ENCODE results near the gene PTCH1.

Gene PTCH1

DNA sequence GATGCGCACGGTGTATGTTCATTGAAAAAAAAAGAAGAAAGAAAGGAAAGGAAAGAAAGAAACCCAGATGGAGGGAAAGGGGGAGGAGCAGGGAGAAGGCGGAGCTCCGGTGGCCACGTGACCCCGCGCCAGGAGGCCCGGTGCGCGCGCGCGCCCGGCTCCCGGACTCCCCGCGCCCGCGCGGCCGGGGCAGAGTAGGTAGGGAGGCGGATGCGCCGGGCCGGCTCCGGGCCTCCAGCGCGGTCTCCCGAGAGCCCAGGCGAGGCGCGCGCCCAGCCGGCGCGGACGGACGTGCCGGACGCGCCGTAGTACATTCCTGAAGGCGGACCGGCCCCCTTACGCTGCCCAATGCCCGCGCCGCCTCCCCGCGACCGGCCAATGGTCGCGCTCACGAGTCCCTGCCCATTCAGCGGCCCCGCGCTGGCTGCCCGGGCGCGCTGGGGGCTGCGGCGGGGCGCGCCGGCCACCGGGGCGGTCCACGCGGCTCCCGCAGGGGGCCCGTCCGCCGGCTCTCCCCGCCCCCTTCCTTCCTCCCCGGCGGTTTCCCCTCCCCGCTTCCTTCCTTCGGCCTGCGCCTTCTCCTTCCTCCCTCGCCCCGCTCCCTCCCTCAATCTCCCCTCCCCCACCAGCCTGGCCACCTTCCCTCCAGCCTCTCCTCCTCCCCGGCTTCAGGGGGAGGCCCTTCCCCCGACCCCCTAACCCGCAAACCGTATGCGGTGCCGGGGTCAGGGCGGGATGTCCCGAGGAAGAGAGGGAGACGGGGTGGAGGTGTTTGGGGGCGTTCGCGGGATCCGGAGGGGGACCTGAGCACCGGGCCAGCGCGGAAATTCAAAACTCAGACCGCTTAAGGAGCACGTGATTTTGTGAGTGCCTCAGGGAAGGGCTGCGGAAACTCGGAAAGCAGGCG is 5.8 kb downstream of the PTCH1 start (continued):
- TF ChIP-seq ZNF473 (tag by site-specific recombination; IDR thresholded peaks at IDR 0.05) (no peak), ZNF394 (tag by site-specific recombination; IDR thresholded peaks at IDR 0.05; ENCODE audit: borderline replicate concordance) (peak; percentile 55; the same call in 1 of the 2 replicates), ZNF529 (tag by site-specific recombination; IDR thresholded peaks at IDR 0.05; ENCODE audit: insufficient replicate concordance) (no peak), HOXC10 (CRISPR knock-in tag; IDR thresholded peaks at IDR 0.05) (no peak), ZNF48 (tag by site-specific recombination; IDR thresholded peaks at IDR 0.05) (no peak), ZNF155 (tag by site-specific recombination; IDR thresholded peaks at IDR 0.05) (no peak), ZNF548 (tag by site-specific recombination; IDR thresholded peaks at IDR 0.05) (no peak), ZNF621 (tag by site-specific recombination; IDR thresholded peaks at IDR 0.05) (no peak), ZNF24 (tag by site-specific recombination; IDR thresholded peaks at IDR 0.05) (0 out of 2 replicates have a peak, but pooled peaks have one; percentile 51), MZF1 (tag by site-specific recombination; IDR thresholded peaks at IDR 0.05; ENCODE audit: borderline replicate concordance) (no peak; the same call in 1 of the 2 replicates), SP3 (tag by site-specific recombination; IDR thresholded peaks at IDR 0.05) (peak; percentile 72), KLF16 (tag by site-specific recombination; IDR thresholded peaks at IDR 0.05) (peak; percentile 85; the same call in 1 of the 2 replicates), ZNF792 (tag by site-specific recombination; IDR thresholded peaks at IDR 0.05) (no peak), ZNF843 (tag by site-specific recombination; IDR thresholded peaks at IDR 0.05) (peak; percentile 41; the same call in 1 of the 2 replicates), ZNF660 (tag by site-specific recombination; IDR thresholded peaks at IDR 0.05) (0 out of 2 replicates have a peak, but pooled peaks have one; percentile 23), ZBTB8A (tag by site-specific recombination; IDR thresholded peaks at IDR 0.05) (peak; percentile 90), ZNF133 (tag by site-specific recombination; IDR thresholded peaks at IDR 0.05) (no peak), ZXDB (tag by site-specific recombination; IDR thresholded peaks at IDR 0.05) (peak; percentile 82)
- TF ChIP-seq, protein P1, sequence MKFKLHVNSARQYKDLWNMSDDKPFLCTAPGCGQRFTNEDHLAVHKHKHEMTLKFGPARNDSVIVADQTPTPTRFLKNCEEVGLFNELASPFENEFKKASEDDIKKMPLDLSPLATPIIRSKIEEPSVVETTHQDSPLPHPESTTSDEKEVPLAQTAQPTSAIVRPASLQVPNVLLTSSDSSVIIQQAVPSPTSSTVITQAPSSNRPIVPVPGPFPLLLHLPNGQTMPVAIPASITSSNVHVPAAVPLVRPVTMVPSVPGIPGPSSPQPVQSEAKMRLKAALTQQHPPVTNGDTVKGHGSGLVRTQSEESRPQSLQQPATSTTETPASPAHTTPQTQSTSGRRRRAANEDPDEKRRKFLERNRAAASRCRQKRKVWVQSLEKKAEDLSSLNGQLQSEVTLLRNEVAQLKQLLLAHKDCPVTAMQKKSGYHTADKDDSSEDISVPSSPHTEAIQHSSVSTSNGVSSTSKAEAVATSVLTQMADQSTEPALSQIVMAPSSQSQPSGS (tag by site-specific recombination; IDR thresholded peaks at IDR 0.05; ENCODE audit: low read depth): no peak
- TF ChIP-seq, protein P2, sequence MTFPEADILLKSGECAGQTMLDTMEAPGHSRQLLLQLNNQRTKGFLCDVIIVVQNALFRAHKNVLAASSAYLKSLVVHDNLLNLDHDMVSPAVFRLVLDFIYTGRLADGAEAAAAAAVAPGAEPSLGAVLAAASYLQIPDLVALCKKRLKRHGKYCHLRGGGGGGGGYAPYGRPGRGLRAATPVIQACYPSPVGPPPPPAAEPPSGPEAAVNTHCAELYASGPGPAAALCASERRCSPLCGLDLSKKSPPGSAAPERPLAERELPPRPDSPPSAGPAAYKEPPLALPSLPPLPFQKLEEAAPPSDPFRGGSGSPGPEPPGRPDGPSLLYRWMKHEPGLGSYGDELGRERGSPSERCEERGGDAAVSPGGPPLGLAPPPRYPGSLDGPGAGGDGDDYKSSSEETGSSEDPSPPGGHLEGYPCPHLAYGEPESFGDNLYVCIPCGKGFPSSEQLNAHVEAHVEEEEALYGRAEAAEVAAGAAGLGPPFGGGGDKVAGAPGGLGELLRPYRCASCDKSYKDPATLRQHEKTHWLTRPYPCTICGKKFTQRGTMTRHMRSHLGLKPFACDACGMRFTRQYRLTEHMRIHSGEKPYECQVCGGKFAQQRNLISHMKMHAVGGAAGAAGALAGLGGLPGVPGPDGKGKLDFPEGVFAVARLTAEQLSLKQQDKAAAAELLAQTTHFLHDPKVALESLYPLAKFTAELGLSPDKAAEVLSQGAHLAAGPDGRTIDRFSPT (tag by site-specific recombination; IDR thresholded peaks at IDR 0.05): no peak
- TF ChIP-seq, protein P3, sequence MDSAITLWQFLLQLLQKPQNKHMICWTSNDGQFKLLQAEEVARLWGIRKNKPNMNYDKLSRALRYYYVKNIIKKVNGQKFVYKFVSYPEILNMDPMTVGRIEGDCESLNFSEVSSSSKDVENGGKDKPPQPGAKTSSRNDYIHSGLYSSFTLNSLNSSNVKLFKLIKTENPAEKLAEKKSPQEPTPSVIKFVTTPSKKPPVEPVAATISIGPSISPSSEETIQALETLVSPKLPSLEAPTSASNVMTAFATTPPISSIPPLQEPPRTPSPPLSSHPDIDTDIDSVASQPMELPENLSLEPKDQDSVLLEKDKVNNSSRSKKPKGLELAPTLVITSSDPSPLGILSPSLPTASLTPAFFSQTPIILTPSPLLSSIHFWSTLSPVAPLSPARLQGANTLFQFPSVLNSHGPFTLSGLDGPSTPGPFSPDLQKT (IDR thresholded peaks at IDR 0.05; ENCODE audit: borderline replicate concordance, low read depth, low read length): no peak
- TF ChIP-seq, protein P4, sequence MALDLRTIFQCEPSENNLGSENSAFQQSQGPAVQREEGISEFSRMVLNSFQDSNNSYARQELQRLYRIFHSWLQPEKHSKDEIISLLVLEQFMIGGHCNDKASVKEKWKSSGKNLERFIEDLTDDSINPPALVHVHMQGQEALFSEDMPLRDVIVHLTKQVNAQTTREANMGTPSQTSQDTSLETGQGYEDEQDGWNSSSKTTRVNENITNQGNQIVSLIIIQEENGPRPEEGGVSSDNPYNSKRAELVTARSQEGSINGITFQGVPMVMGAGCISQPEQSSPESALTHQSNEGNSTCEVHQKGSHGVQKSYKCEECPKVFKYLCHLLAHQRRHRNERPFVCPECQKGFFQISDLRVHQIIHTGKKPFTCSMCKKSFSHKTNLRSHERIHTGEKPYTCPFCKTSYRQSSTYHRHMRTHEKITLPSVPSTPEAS (tag by site-specific recombination; IDR thresholded peaks at IDR 0.05): no peak
- TF ChIP-seq, protein P5, sequence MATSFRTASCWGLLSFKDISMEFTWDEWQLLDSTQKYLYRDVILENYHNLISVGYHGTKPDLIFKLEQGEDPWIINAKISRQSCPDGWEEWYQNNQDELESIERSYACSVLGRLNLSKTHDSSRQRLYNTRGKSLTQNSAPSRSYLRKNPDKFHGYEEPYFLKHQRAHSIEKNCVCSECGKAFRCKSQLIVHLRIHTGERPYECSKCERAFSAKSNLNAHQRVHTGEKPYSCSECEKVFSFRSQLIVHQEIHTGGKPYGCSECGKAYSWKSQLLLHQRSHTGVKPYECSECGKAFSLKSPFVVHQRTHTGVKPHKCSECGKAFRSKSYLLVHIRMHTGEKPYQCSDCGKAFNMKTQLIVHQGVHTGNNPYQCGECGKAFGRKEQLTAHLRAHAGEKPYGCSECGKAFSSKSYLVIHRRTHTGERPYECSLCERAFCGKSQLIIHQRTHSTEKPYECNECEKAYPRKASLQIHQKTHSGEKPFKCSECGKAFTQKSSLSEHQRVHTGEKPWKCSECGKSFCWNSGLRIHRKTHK (tag by site-specific recombination; IDR thresholded peaks at IDR 0.05): no peak
- TF ChIP-seq, protein P6, sequence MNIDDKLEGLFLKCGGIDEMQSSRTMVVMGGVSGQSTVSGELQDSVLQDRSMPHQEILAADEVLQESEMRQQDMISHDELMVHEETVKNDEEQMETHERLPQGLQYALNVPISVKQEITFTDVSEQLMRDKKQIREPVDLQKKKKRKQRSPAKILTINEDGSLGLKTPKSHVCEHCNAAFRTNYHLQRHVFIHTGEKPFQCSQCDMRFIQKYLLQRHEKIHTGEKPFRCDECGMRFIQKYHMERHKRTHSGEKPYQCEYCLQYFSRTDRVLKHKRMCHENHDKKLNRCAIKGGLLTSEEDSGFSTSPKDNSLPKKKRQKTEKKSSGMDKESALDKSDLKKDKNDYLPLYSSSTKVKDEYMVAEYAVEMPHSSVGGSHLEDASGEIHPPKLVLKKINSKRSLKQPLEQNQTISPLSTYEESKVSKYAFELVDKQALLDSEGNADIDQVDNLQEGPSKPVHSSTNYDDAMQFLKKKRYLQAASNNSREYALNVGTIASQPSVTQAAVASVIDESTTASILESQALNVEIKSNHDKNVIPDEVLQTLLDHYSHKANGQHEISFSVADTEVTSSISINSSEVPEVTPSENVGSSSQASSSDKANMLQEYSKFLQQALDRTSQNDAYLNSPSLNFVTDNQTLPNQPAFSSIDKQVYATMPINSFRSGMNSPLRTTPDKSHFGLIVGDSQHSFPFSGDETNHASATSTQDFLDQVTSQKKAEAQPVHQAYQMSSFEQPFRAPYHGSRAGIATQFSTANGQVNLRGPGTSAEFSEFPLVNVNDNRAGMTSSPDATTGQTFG (tag by site-specific recombination; IDR thresholded peaks at IDR 0.05; ENCODE audit: borderline replicate concordance): no peak
- TF ChIP-seq, protein P7, sequence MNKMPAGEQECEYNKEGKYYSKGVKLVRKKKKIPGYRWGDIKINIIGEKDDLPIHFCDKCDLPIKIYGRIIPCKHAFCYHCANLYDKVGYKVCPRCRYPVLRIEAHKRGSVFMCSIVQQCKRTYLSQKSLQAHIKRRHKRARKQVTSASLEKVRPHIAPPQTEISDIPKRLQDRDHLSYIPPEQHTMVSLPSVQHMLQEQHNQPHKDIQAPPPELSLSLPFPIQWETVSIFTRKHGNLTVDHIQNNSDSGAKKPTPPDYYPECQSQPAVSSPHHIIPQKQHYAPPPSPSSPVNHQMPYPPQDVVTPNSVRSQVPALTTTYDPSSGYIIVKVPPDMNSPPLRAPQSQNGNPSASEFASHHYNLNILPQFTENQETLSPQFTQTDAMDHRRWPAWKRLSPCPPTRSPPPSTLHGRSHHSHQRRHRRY (tag by site-specific recombination; IDR thresholded peaks at IDR 0.05): no peak
- TF ChIP-seq, protein P8, sequence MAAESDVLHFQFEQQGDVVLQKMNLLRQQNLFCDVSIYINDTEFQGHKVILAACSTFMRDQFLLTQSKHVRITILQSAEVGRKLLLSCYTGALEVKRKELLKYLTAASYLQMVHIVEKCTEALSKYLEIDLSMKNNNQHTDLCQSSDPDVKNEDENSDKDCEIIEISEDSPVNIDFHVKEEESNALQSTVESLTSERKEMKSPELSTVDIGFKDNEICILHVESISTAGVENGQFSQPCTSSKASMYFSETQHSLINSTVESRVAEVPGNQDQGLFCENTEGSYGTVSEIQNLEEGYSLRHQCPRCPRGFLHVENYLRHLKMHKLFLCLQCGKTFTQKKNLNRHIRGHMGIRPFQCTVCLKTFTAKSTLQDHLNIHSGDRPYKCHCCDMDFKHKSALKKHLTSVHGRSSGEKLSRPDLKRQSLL (tag by site-specific recombination; IDR thresholded peaks at IDR 0.05): no peak; the same call in 1 of the 2 replicates

Measured in HEK293 (cell line).